Measurements from ENCODE around the gene FN3KRP.

Gene FN3KRP

DNA sequence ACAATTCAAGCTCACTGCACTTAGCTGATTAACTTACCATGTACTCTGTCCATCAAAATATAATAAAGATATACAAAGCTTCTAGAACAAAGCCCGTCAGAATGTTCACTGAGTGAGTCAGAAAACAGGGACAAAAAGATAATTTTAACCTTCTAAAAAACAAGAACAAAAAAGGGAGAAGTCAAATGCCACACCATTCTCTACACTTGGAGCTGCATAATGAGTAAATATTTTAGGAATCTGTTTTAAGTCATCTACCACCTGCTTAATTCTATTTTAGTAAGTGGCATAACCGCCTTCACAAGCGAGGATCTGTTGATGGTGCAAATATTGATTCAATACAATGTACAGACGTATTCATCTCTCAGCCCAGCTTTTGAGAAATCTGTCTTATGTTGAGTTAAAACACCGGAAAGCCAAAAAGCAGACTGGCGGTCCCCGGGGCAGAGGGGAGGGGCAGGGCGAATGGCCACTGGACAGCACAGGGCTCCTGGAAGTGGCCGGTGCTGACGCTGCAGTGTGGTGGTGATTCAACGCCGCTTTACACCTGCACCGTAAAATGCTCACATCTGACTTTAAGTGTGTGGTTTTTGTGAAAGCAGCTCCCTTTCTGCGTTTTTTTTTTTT, 38.1 kb upstream of the FN3KRP start:
- no peaks in the 10 kb centered on the region for H3K79me2 ChIP-seq (ENCODE audit: insufficient read depth, low read length)
- H2AFZ ChIP-seq (ENCODE audit: low read length): no peak overlapping the region
- H3K4me2 ChIP-seq (ENCODE audit: low read length): peak overlapping the region; percentile 65
- 0 out of 2 replicates have a peak, but pooled peaks cover 7% of the 10 kb centered on the region for H3K9me3 ChIP-seq (ENCODE audit: low read length)
- H4K20me1 ChIP-seq (ENCODE audit: insufficient read depth, low read length): no peaks in the 10 kb centered on the region
- H3K4me3 ChIP-seq (ENCODE audit: low read depth, low read length, poor library complexity, severe bottlenecking): peak overlapping the region; percentile 36
- H3K9ac ChIP-seq (ENCODE audit: low read length): peak overlapping the region; percentile 14; the same call in 1 of the 2 replicates
- H3K27ac ChIP-seq (ENCODE audit: low read depth, low read length, poor library complexity, severe bottlenecking): no peak overlapping the region
- H3K27me3 ChIP-seq (ENCODE audit: insufficient read depth, low read length): no peaks in the 10 kb centered on the region
- peaks cover 14% of the 10 kb centered on the region for H3K4me1 ChIP-seq (ENCODE audit: insufficient read depth, low read length, severe bottlenecking)
- no peak for TF ChIP-seq EZH2 (IDR thresholded peaks at IDR 0.05; ENCODE audit: borderline replicate concordance, low read length)
- TF ChIP-seq, protein P1, sequence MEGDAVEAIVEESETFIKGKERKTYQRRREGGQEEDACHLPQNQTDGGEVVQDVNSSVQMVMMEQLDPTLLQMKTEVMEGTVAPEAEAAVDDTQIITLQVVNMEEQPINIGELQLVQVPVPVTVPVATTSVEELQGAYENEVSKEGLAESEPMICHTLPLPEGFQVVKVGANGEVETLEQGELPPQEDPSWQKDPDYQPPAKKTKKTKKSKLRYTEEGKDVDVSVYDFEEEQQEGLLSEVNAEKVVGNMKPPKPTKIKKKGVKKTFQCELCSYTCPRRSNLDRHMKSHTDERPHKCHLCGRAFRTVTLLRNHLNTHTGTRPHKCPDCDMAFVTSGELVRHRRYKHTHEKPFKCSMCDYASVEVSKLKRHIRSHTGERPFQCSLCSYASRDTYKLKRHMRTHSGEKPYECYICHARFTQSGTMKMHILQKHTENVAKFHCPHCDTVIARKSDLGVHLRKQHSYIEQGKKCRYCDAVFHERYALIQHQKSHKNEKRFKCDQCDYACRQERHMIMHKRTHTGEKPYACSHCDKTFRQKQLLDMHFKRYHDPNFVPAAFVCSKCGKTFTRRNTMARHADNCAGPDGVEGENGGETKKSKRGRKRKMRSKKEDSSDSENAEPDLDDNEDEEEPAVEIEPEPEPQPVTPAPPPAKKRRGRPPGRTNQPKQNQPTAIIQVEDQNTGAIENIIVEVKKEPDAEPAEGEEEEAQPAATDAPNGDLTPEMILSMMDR (IDR thresholded peaks at IDR 0.05; ENCODE audit: low read length): no peak
- H3F3A ChIP-seq (ENCODE audit: insufficient read depth, low read length): no peaks in the 10 kb centered on the region
- H3K9me2 ChIP-seq (ENCODE audit: low read depth, low read length): no peaks in the 10 kb centered on the region
- H3K36me3 ChIP-seq (ENCODE audit: insufficient read depth, low read length): no peaks in the 10 kb centered on the region; the same call in 1 of the 2 replicates

DNA sequence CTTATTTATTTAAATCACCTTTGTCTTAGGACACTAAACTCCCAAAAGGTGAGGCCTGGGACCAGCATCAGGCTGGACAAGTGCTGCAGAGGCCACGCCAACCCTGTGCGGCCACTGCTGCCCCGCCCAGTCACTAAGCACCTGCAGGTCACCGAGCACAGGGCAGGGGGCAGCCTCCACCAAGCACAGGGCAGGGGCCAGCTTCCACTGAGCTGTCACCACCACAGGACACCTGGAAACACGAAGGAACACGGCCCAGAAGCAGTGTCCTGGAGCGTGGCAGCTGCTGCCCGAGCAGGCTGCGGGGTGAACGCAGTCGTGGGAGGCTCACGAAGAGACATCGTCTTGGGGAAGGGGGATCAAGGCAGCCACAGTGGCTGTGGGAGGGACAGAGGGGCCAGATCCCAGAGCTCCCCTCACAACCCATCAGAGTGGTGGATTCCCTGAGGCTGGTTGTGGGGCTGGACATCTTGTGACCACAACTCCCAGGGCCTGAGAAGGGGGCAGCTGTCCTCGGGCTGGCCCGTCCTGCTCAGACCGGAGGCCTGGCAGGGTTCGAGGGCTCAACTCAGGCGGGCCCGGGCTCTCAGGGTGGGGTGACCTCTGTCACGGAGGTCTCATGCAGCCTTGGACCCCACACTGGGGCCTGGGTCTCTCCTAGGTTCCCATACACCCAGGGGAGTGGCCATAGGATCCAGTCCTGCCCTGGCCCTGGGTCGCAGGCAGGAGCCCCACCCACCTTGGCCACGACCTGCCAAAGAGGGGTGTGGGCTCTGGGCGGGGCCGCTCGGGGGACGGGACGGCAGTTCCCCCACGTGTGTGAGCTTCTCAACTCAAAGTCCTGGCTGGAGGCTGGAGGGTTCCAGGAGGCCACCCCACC, 36.7 kb upstream of the FN3KRP start:
- peaks cover 14% of the 10 kb centered on the region for H3K4me1 ChIP-seq (ENCODE audit: insufficient read depth, low read length, severe bottlenecking)
- no peaks in the 10 kb centered on the region for H3K36me3 ChIP-seq (ENCODE audit: insufficient read depth, low read length)
- no peak overlapping the region for H3K27ac ChIP-seq (ENCODE audit: low read depth, low read length, poor library complexity, severe bottlenecking)
- no peaks in the 10 kb centered on the region for H3K79me2 ChIP-seq (ENCODE audit: insufficient read depth, low read length)
- TF ChIP-seq, protein P1 (IDR thresholded peaks at IDR 0.05; ENCODE audit: low read length): no peak
- TF ChIP-seq EZH2 (IDR thresholded peaks at IDR 0.05; ENCODE audit: borderline replicate concordance, low read length): no peak
- no peaks in the 10 kb centered on the region for H3K27me3 ChIP-seq (ENCODE audit: insufficient read depth, low read length)
- no peak overlapping the region for H2AFZ ChIP-seq (ENCODE audit: low read length)
- no peak overlapping the region for H3K9ac ChIP-seq (ENCODE audit: low read length)
- no peak overlapping the region for H3K4me3 ChIP-seq (ENCODE audit: low read depth, low read length, poor library complexity, severe bottlenecking)
- no peaks in the 10 kb centered on the region for H3F3A ChIP-seq (ENCODE audit: insufficient read depth, low read length)
- no peaks in the 10 kb centered on the region for H3K9me2 ChIP-seq (ENCODE audit: low read depth, low read length)
- no peak overlapping the region for H3K4me2 ChIP-seq (ENCODE audit: low read length)
- 0 out of 2 replicates have a peak, but pooled peaks cover 7% of the 10 kb centered on the region for H3K9me3 ChIP-seq (ENCODE audit: low read length)
- H4K20me1 ChIP-seq (ENCODE audit: insufficient read depth, low read length): no peaks in the 10 kb centered on the region

DNA sequence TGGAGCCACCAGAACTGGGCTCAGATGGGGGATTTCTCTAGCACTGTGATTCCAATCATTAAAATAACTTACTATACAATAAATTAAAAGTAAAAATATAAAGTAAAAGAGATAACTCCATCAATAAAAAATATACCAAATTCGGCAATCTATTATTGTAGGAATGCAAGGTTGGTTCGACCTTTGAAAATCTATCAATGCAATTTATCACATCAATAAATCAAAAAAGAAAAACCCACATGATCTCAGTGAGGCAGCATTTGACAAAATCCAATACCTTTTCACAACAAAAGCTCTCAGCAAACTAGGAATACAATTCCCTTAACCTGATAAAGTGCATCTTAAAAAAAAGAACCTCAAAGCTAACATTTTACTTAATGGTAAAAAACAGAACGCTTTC, 35.0 kb upstream of the FN3KRP start:
- Histone ChIP-seq H3K9me3 (ENCODE audit: low read length) (0 out of 2 replicates have a peak, but pooled peaks cover 7% of the 10 kb centered on the region), H3K9me2 (ENCODE audit: low read depth, low read length) (no peaks in the 10 kb centered on the region), H3K36me3 (ENCODE audit: insufficient read depth, low read length) (no peaks in the 10 kb centered on the region), H4K20me1 (ENCODE audit: insufficient read depth, low read length) (no peaks in the 10 kb centered on the region), H3K4me3 (ENCODE audit: low read depth, low read length, poor library complexity, severe bottlenecking) (no peak overlapping the region), H3K27me3 (ENCODE audit: insufficient read depth, low read length) (no peaks in the 10 kb centered on the region), H3K9ac (ENCODE audit: low read length) (no peak overlapping the region), H2AFZ (ENCODE audit: low read length) (no peak overlapping the region), H3F3A (ENCODE audit: insufficient read depth, low read length) (no peaks in the 10 kb centered on the region), H3K4me2 (ENCODE audit: low read length) (no peak overlapping the region), H3K4me1 (ENCODE audit: insufficient read depth, low read length, severe bottlenecking) (peaks cover 14% of the 10 kb centered on the region), H3K27ac (ENCODE audit: low read depth, low read length, poor library complexity, severe bottlenecking) (no peak overlapping the region), H3K79me2 (ENCODE audit: insufficient read depth, low read length) (no peaks in the 10 kb centered on the region)
- TF ChIP-seq EZH2 (IDR thresholded peaks at IDR 0.05; ENCODE audit: borderline replicate concordance, low read length): no peak
- TF ChIP-seq, protein P1 (IDR thresholded peaks at IDR 0.05; ENCODE audit: low read length): no peak
